Activated CD8-positive, alpha-beta memory T cell treated with anti-CD3 and anti-CD28 coated beads, Interleukin-2, amount 50 U/mL, for 24 hours (primary cell): ENCODE measurements around the gene SNCB.
A peak's percentile ranks its signal among the peaks of the same experiment; 100 is the strongest.
"Not testable (repeated sequence)": the region's sequence is repeated elsewhere in the genome, so short reads cannot be mapped to it uniquely, and the experiment has no call there.

Experiments used
- DNase-seq: peaks from one replicate; pipeline ENCODE4 v3.0.0-alpha.2; 2020; ENCODE audit errors: extremely low read depth

SNCB gene

DNA sequence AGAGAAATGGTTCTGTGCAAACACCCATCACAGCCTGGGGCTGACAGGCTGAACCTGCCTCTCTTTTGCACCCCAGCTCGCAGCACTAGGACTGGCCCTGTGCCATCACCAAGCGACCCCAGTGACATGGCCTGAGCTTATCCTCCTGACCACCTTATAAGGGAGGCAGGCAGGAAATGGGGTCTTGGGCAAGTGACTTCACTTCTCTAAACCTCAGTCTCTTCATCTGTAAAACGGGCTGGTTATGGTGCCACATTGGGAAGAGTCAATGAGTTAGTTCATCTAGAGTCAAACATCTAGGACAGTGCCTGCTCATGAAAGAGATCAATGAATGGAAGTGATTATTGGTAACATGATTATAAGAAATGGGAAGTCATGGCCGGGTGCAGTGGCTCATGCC lies 6.2 kb downstream of the SNCB start:
- DNase-seq: no peak

DNA sequence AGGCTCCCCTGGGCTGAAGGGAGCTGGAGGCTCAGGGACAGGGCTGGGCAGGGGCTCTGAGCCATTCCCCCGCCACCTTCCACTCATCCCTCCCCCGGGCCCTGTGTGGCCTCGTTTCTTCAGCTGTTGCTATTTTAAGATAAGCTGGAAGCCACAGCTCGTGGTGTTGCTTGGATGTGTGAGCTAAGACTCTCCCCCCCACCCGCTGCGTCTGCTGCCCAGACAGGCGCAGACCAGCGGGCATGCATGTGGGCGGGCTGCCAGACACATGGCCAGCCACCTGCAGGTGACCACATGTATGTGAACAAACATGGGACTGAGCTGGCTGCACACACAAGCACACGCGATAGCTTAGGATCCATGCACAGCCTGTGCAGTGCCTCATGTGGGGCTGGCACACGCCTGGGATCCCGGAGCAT lies 8.7 kb downstream of the SNCB start:
- DNase-seq: no peak

DNA sequence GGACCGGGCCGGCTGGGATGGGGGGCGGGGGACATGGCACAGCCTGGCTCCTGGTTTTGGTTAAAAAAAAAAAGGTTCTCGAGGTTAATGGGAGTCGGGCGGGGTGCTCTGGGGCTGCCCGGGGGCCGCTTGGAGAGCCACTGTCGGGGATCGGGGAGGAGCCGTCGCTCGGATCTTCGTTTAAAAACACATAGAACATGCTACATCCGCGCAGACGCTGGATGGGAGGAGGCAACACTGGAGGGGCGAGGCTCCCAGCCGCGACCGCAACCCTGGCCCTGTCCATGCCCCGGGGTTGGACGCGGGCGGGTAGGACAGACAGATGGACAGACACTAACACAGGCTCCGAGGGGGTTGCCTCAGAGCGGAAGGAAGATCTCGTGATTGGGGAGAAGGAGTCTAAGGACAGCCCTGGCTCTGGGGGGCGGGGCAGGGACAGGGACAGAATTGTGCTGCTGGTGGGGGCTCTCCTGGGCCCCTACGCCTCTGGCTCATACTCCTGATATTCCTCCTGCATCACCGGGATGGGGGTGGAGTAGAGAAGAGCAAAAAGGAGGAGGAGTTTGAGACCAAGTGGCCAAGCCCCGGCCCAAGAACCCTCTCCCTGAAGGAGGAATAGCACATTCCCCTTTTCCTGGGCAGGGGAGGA lies 9.9 kb downstream of the SNCB start:
- DNase-seq: no peak

DNA sequence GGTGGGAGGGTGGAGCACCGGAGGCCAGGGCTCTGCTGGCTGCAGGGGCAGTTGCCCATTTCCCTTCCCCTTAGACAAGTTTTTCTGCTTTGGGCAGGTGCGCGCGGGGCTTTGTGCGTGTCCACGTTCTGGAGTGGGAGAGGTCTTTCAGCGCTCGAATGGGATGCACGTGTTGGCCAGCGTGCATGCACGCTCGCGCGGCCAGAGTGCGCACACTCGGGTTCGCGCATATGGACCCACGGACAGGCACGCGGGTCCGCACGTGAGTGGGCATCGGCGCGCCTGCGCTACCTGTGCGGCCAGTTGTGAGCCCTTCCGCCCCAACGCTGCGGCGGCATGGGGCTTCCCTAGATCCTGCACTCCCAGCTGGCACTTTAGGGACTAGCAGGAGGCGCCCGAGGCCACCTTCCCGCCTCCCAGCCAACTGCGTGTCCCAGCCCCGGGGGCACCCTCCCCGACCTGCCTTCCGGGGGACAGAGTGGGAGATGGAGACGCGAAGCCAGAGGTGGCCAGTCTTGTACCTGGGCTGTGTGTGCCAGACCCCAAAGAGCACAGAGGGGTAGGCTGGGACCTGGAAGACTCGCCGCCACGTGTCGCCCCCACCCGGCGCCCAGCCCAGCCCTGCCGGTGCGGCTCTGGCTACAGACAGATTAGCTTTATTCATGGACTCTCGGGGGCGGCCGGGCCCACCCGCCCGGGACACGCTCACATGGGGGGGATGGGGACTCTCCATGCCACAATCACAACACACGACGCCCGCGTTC lies 10.6 kb downstream of the SNCB start:
- DNase-seq: no peak

DNA sequence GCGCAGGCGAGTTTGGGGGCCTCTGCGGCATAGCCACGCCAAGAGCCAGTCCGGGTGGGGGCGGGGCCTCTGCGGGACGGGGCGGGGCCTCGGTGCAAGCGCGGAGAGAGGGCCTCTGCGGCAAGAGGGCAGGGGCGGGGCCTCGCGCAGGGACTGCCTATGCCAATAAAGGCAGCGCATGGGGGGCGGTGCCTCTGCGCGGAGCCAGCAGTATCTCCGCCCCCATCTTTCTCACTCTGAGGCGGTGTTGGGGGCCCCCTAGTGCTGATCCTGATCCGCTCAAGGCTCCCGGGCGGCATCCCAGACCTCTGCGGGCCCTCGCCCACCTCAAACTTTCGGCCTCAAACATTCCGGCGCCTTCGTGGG lies 11.1 kb downstream of the SNCB start:
- DNase-seq: peak; percentile 65

DNA sequence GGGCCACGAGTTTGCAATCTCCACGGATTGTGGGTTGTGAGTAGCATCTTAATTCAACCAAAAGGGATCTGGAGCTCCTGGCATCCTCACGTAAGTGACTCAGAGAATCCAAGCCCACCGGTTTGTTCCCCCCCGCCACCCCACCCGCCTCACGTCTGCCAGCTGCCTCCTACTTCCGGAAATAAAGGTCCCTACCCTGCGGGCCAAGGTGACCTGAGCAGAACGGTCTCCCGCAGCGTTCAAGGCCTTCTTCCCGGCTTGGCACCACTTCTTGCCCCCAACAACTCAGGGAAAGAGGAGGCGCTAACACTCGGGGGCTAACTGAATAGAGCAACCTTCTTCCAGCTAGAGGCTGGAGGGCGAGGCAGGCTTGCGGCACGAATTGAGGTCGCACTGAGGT lies 11.6 kb downstream of the SNCB start:
- DNase-seq: no peak

DNA sequence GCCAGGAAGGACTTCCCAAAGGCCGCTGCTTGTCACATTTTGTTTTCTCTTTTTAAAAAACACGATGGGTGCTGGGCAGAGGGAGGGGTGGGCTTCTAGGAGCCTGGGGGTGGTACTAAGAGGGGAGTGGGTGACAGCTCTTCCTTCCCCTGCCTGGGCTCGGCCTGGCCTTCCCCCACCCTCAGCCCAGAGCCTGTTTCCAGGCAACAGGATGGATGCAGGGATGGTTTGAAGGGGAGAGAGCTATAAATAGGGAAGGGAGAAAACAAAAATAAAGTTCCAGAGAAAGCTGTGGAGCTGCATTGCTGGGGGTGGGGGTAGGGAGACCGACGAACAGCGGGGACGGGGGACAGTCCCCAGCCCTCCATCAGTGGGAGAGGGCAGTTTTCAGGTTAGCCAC lies 13.8 kb downstream of the SNCB start:
- DNase-seq: no peak

DNA sequence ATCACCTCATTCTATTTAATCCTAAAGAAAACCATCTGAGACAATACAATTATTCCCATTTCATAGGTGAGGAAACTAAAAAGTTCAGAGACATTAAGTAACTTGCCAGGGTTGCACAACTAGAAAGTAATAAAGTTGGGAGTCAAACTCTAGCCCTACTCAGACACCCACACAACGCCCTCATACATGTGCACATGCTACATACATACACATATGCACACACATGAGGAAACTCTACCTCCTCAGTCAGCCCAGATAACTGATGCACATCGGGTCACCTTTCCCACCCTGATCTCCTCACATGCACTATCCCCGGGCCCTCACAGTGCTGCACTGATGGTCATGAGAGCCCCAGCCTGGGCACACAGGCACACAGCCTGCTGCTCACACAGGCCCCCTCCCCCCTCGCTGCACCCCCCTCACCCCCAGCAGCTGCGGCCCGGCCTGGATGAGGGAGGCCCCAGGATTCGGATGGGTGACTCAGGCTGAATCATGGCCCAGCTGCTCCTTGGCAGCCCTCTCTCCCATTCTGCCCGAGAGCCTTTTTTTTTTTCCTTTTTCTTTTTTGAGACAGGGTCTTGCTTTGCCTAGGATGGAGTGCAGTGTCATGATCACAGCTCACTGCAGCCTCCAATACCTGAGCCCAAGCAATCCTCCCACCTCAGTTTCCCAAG lies 15.4 kb downstream of the SNCB start:
- DNase-seq: no peak

DNA sequence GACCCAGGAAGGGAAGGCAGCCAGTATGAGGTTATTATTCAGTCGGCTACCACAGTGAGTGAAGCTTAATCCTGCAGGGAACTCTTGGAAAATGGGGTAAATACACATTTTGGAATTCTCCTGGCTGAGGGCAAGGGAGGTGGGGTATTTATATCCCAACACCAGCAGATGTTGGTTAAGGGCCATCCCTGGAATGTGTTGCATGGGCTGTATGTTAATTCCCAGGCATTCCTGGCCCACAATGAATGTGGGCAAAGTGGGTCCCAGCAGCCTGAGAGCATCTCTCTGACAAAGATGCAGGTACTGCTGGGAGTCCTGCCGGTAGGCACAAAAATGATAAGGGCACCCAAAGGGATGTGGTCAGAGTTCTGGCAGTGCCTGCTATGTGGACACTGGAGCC lies 17.5 kb downstream of the SNCB start:
- DNase-seq: no peak

DNA sequence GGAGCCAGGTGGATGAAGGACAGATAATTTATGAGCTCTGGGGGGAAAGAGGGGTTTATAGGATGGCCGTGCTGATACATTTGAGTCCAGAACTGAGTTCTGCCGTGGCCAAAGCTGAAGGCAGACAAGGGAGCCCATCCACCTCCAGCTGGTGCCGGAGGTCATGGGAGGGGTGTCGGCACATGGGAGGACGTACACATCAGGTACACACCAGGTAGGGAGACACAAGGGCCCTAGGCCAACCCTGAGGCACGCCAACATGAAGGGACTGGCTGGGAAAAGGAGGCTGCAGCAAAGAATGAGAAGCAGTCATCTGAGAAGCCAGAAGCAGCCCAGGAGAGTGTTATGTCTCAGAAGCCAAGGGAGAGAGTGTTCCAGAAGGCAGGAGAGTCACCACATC lies 18.3 kb downstream of the SNCB start:
- DNase-seq: no peak

DNA sequence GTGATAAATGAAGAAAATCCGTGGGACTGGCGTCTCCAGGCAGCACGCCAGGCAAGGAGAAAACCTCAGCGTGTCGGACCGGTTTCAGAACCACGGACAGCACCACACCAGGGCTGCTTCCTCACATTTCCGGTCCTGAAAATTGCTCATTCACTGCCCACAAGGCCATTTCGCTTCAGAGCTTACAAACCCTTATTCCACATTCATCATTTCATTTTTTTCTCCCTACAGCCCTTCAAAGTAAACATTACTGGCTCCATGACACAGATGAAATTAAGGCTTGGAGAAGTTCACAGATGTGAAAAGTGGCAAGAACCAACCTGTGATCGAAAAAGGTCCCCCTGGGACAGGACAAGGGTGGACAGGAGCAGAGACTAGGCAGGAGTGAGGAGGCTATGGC lies 18.9 kb downstream of the SNCB start:
- no peak for DNase-seq

DNA sequence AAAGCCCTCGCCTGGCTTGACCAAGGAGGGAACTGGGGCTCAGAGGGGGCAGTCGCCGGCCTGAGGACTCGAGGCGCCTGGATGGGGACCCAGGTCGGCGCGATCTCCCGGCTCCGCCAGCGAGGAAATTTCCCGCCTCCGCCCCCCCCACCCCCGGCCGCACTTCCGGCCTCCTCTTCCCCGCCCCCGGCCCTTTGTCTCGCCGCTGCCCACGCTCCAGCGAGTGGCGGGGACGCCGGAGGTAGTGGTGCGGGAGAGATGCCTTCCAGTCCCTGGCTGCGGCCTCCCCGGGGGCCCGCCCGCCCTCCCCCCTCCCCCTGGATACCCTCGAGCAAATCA lies 19.9 kb downstream of the SNCB start:
- DNase-seq: no peak

DNA sequence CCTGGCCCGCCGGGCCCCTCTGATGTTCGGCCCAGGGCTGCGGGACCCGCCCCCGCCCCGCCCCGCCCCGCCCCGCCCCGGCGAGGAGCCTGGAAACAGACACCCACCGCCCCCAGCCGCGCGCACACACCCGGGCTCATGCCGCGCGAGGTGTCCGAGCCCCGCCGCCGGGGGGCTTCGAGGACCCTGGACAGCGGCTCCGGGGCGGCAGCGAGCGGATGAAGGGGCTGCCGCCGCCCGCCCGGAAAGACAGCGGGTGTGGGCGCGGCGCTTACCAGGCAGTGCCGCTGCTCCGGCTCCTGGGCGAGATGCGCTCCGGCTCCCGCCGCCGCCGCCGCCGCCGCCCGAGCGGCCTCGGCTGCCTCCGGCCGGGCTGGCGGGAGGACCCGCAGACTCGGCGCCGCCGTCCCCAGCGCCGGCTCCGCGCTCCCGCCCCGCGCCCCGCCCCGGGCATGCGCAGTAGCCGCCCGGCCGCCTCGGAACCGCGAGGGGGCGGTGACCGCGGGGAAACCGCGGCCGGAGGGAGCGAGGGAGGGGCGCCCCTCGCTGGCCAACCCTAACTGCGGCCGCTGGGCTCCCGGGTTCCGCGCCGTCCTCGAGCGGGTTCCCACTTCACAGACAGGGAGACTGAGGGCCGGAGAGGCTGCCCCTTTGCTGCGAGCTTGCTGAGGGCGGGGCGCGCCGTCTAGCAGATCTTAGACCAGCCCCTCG lies 20.5 kb downstream of the SNCB start, which contains the start of gene GPRIN1:
GPRIN1 (minus strand) TSS at position 433 of the 711 bp plus-strand sequence. CDS start 10,322 bp downstream, outside the sequence.
- DNase-seq: no peak

DNA sequence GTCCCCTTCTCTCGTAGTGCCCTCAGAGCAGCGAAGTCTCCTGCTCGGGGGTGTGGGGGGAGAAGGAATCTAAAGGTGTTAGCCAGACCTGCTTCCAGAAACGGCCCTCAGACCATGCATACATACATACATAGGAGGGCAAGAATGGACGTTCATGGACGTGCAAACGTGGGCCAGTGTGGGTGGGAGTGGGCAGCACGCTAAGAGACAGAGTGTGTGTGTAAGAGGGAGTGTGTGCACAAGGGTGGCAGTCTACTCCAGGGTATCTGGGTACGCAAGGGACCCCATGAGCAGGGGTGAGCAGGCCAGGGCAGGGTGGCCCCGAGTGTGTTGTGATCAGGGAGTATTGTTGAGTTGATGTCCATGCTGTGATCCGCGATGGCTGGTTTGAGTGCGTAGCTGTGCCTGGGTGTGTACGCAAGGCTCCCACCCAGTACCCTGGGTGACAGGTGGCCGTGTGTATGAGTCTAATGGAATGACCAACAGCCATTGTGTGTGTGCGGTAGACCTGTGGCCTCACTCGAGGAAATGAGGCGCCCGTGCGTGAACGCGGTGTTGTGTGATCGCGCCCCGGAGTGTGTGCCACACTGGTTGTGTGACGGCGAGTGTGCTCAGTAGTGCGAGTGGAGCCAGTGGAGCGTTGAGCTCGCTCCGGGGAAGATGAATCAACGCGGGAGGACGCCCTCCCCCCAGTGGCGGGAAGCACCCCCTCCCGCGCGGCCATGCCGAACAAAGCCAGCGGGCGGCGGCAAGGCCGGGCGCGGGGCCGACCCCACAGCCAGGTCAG lies 21.2 kb downstream of the SNCB start:
- no peak for DNase-seq

DNA sequence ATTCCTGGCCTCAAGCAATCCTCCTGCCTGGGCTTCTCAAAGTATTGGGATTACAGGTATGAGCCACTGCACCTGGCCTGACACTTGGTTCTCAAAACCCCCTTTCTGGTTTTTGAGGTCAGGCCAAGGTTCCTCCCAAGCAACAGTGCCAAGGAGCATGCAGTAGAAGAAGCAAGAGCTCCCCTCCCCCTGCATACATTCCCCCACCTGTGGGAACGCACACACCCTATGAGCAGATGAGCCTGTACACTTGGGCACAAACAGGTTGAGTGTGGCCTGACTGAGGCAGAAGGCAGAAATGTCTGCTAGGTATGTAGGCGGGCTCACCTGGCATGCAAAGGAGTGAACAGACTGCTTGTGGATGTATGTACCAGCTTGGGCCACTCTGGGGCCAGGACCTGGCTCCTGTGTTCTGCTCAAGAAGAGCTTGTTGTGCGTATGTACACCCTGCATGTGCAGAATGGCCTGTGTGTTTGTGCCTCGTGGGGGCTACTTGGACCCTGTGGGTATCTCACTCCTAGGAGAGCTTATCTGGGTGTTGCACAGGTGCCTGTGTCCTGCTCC lies 22.1 kb downstream of the SNCB start:
- DNase-seq: no peak

DNA sequence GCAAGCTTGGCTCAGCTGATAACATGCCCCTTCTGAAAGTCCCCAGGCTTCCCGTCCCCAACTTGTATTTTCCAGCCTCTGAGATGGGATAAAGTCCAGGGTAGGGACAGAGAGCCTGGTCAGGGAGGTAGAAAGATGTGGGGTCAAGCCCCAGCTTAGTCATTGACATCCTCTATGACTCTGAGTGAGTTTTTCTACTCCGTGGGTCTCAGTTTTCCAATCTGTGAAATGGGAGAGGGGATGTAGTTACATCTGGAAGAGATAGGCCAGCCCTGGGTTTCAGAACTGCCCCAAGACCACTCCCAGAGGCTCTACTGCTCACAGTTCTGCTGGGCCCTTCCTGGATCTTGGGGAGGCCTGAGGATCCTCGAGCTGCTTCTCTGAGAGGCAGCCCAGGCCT lies 23.5 kb downstream of the SNCB start:
- no peak for DNase-seq

DNA sequence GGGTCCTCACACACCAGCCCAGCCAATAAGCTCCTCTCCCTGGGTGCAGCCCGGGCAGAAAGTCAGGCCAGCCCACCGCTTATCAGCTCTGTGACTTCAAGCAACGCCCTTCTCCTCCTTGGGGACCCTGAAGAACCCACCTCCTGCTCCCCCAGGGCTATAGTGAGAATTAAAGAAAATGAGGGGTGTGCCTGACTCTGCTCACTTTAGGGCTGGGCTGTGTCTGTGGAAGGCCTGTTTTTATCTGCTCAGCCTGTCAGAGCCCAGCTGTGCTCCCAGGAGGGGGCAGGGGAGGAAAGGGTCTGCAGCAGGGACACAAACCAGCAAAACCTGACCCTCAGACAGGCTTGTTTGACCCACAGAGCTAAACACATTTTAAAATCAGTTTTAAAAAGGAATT lies 24.3 kb downstream of the SNCB start:
- no peak for DNase-seq

DNA sequence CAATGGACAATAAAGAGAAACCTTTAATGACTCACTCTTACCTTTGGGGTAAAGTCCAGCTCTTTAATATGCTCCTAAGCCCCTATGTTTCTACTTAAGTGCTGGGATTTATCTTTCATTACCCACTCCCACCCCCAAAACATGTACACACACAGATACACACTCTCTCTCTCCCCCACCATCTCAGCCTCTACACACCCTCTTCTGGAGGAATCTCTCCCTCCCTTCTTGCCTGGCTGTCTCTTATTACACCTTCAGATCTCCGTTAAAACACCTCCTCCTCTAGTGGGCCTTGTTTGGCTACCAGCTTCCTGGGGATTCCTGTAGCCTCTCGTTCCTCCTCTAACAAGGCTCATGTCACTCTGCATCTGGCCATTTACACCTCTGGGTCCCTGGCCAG lies 27.2 kb downstream of the SNCB start:
- DNase-seq: no peak

DNA sequence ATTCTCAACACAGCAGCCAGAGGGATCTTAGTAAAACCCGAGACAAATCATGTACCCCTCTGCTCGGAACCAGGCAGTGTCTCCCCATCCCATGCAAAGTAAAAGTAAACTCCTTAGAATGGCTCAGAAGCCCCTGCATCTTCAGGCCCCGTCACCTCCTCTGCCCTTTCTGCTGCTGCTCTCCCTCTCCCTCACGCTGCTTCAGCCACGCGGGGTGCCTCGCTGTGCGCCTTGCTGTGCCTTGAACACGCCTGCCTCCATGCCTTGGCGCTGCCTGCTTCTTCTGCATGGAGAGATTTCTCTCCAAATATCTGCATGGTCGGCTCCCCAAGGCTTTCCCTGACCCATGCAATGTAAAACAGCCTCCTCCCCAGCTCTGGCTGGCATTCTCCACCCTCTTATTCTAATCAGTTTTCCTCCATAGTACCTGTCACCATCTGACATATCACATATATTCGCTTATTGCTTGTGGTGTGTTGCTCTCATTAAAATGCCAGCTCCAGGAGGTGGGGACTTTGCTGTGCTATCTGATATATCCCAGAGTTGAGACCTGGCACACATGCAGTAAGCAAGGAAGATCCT lies 28.3 kb downstream of the SNCB start:
- no peak for DNase-seq

DNA sequence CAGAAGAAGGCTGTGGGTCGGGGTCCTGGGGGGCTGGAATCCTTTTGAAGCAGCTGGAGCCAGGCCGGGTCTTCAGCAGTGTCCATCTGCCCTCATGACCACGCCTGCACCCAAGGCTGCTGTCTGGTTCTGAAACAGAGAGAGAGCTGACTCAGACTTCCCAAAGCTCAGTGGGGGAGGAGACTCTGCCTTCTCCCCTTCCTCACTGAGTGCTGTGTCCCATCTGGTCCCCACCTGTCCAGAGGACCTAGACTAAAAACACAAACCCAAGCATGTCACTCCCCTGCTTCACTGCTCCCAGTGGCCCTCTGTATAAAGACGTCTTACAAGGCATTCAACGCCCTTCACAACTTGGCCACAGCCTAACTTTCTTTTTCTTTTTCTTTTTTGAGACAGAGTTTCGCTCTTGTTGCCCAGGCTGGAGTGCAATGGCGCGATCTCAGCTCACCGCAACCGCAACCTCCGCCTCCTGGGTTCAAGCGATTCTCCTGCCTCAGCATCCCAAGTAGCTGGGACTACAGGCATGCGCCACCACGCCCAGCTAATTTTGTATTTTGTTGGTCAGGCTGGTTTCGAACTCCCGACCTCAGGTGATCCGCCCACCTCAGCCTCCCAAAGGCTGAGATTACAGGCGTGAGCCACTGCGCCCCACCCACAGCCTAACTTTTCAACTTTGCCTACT lies 30.4 kb downstream of the SNCB start:
- DNase-seq: not testable (repeated sequence)
